Osteoblast (primary cell): ENCODE data around the gene MEGF11. TPM values are rescaled to one million over a fixed set of nuclear protein-coding genes. Genes with fewer than 3 reads are reported as not detected.

Experiments
- DNase-seq: peaks from one replicate; pipeline ENCODE4 v3.0.0; 2011; ENCODE audit warnings: low spot score, mixed read lengths; ENCODE audit not compliant: insufficient read length; ENCODE audit errors: missing footprints
- H2AFZ ChIP-seq: 2 replicates; pipeline ENCODE4 v1.6.0; 2011; ENCODE audit warnings: mild to moderate bottlenecking, low read length
- H3K27ac ChIP-seq: 2 replicates; pipeline ENCODE4 v1.5.1; 2011; ENCODE audit warnings: mild to moderate bottlenecking, low read depth, low read length, moderate library complexity
- H3K27me3 ChIP-seq: 2 replicates; pipeline ENCODE4 v1.6.0; 2012; ENCODE audit warnings: mild to moderate bottlenecking, control low read depth, inconsistent platforms, low read length, moderate library complexity; ENCODE audit not compliant: insufficient read depth
- H3K36me3 ChIP-seq: 2 replicates; pipeline ENCODE4 v1.5.1; 2011; ENCODE audit warnings: mild to moderate bottlenecking, low read length, control low read depth, moderate library complexity; ENCODE audit not compliant: insufficient read depth
- H3K4me1 ChIP-seq: 2 replicates; pipeline ENCODE4 v1.5.1; 2011; ENCODE audit warnings: mild to moderate bottlenecking, low read length, control low read depth, moderate library complexity; ENCODE audit not compliant: insufficient read depth
- H3K4me2 ChIP-seq: 2 replicates; pipeline ENCODE4 v1.6.0; 2011; ENCODE audit warnings: mild to moderate bottlenecking, low read length; ENCODE audit not compliant: insufficient read depth
- H3K4me3 ChIP-seq: fragments of 200-600 bp; sonication (generic); 3 replicates; pipeline ENCODE4 v1.5.1; 2012; ENCODE audit warnings: mild to moderate bottlenecking, low read length, inconsistent platforms; ENCODE audit not compliant: insufficient read depth
- H3K79me2 ChIP-seq: 2 replicates; pipeline ENCODE4 v1.6.0; 2012; ENCODE audit warnings: mild to moderate bottlenecking, low read length, control low read depth, inconsistent platforms; ENCODE audit not compliant: insufficient read depth
- H3K9me3 ChIP-seq: 2 replicates; pipeline ENCODE4 v1.5.1; 2011; ENCODE audit warnings: low read depth, low read length, control low read depth
- H4K20me1 ChIP-seq: 2 replicates; pipeline ENCODE4 v1.6.0; 2012; ENCODE audit warnings: mild to moderate bottlenecking, low read length, control low read depth; ENCODE audit not compliant: insufficient read depth
- total RNA-seq: library from RNA; depleted of rRNA; stranded (reverse); fragments of >200 nt; gene quantifications from 2 replicates; pipeline ENCODE4 v1.2.3, GENCODE V29; 2012
- TF ChIP-seq, protein P1 (sequence below): IDR thresholded peaks from 2 replicates; pipeline ENCODE4 v1.5.1; 2011; ENCODE audit warnings: mild to moderate bottlenecking, low read depth, low read length, moderate library complexity; ENCODE audit errors: extremely low read depth

MEGF11 gene
- total RNA-seq, 1 donor = not detected

DNA sequence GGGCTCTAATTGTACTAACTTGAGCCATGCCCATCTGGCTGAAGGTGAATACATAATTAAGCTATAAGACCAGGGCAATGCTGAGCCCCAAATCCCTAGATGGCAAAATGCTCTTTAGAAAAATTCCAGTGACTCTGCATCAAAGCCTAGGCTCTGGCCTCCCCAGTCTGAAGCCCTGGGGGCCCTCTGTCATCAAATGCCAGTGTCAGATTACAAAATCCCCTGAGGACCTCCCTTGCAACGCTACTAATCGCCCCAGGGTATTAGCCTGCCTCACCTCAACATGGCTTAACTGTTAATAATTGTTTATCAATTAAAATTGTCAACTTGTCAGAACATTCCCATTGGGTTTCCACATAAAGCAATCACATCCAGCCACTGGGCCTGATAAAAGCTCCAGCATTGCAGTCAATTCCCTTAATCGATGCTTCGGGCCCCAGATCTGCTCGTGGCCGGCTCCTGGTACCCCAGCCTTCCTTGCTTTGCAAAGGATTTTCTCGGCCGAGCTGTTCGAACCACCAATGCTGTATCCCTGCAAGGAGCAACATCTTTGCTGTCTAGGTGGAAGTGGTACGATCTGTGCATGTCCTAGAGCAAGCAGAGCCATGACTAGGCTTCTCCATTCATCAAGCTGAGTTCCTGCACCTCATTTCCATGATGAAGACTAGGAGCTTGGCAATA is 151.7 kb downstream of the MEGF11 start:
- Histone ChIP-seq H3K79me2 (no peaks in the 10 kb centered on the region), H3K4me3 (no peak overlapping the region), H4K20me1 (no peaks in the 10 kb centered on the region), H3K36me3 (no peaks in the 10 kb centered on the region), H3K4me2 (no peak overlapping the region), H2AFZ (no peak overlapping the region), H3K27me3 (peaks cover 38% of the 10 kb centered on the region), H3K4me1 (no peaks in the 10 kb centered on the region), H3K27ac (no peak overlapping the region), H3K9me3 (no peaks in the 10 kb centered on the region)
- peak; percentile 44 for DNase-seq
- TF ChIP-seq, protein P1, sequence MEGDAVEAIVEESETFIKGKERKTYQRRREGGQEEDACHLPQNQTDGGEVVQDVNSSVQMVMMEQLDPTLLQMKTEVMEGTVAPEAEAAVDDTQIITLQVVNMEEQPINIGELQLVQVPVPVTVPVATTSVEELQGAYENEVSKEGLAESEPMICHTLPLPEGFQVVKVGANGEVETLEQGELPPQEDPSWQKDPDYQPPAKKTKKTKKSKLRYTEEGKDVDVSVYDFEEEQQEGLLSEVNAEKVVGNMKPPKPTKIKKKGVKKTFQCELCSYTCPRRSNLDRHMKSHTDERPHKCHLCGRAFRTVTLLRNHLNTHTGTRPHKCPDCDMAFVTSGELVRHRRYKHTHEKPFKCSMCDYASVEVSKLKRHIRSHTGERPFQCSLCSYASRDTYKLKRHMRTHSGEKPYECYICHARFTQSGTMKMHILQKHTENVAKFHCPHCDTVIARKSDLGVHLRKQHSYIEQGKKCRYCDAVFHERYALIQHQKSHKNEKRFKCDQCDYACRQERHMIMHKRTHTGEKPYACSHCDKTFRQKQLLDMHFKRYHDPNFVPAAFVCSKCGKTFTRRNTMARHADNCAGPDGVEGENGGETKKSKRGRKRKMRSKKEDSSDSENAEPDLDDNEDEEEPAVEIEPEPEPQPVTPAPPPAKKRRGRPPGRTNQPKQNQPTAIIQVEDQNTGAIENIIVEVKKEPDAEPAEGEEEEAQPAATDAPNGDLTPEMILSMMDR = no peak

DNA sequence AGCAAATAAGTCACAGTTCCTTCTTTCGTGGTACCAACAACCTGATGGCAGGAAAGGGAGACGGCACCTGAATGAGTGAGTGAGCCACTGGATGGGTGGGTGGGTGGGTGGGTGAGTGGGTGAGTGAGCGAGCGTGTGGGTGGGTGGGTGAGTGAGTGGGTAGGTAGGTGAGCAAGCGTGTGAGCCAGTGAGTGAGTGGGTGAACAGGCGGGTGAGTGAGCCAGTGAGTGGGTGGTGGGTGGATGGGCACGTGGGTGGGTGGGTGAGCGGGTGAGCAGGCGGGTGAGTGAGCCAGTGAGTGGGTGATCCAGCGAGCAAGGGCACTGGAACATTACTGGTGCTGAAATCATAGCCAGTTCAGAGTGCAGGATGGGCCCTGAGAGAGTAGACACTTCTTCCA is 152.8 kb downstream of the MEGF11 start:
- DNase-seq = no peak
- TF ChIP-seq, protein P1 = no peak
- H3K4me3 ChIP-seq = no peak overlapping the region
- no peaks in the 10 kb centered on the region for H3K36me3 ChIP-seq
- H4K20me1 ChIP-seq = no peaks in the 10 kb centered on the region
- no peaks in the 10 kb centered on the region for H3K79me2 ChIP-seq
- H3K27ac ChIP-seq = no peak overlapping the region
- no peaks in the 10 kb centered on the region for H3K4me1 ChIP-seq
- no peaks in the 10 kb centered on the region for H3K9me3 ChIP-seq
- no peak overlapping the region for H2AFZ ChIP-seq
- H3K4me2 ChIP-seq = no peak overlapping the region
- H3K27me3 ChIP-seq = peaks cover 29% of the 10 kb centered on the region

DNA sequence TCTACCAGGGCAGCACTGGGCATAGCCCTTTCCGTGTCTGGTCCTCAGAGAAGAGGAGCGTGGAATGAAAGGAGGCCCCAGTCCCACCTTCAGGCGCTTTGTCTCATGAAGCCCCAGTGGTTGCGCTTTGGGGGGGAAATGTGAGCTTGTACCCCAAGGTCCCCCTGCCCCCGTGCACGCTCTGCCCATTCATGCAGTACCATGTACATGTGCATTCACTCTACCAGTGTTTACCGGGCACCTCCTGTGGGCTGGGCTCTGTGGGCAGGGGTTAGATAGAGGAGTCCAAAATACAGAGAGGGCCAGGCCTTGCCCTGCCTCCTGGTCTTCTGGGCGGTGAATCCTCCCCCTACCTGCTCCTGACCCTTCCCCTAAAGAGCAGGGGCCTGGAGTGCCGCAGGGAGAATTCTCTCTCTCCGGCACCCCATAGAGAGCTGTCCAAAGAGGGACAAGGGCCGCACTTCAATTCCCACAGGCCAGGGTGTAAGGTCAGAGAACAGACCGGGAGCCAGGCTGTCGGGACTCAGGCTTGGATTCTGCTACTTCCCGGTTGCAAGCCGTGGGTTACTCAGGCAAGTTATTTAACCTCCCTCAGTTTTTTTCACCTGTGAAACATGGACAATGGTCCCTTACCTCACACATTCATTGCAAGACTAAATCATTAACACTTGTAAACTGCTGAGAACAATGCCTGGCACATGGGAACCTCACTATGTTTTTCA is 153.4 kb downstream of the MEGF11 start:
- no peak overlapping the region for H3K27ac ChIP-seq
- H3K27me3 ChIP-seq = peaks cover 28% of the 10 kb centered on the region
- peak; percentile 75 for DNase-seq

DNA sequence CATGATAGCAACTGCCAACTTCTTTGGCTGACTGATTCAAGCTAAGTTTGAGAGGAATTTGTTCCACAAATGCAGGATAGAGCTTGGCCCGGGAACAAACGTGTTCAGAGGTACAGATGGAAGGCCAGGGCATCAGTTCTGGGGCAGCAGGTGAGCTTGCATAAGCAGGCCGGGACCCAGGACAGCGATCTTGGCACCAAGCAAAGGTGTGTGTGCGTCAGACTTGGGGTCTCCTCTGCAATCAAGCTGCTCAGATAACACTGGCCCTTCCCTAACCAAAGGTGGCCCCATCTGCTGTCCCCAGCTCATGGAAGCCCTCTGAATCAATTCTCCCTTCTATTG is 155.6 kb downstream of the MEGF11 start:
- Histone ChIP-seq H2AFZ (no peak overlapping the region), H3K27me3 (peaks cover 28% of the 10 kb centered on the region), H3K27ac (no peak overlapping the region), H3K79me2 (no peaks in the 10 kb centered on the region), H3K4me1 (no peaks in the 10 kb centered on the region), H4K20me1 (no peaks in the 10 kb centered on the region), H3K4me2 (no peak overlapping the region), H3K36me3 (no peaks in the 10 kb centered on the region), H3K4me3 (no peak overlapping the region), H3K9me3 (no peaks in the 10 kb centered on the region)
- DNase-seq = no peak
- TF ChIP-seq, protein P1 = no peak

More for the DNA sequence above, 153.4 kb downstream of the MEGF11 start:
- Histone ChIP-seq H3K4me2 (no peak overlapping the region), H2AFZ (no peak overlapping the region), H3K4me1 (no peaks in the 10 kb centered on the region), H3K79me2 (no peaks in the 10 kb centered on the region), H3K9me3 (no peaks in the 10 kb centered on the region), H4K20me1 (no peaks in the 10 kb centered on the region), H3K4me3 (no peak overlapping the region), H3K36me3 (no peaks in the 10 kb centered on the region)
- TF ChIP-seq, protein P1 = no peak
